ENCODE measurements around the gene PCDHGA4. TPM values are rescaled to one million over a fixed set of nuclear protein-coding genes. Genes with fewer than 3 reads are reported as not detected.

The PCDHGA4 gene
- total RNA-seq, 1 experiment from 2014 or later = 0.07 TPM

DNA sequence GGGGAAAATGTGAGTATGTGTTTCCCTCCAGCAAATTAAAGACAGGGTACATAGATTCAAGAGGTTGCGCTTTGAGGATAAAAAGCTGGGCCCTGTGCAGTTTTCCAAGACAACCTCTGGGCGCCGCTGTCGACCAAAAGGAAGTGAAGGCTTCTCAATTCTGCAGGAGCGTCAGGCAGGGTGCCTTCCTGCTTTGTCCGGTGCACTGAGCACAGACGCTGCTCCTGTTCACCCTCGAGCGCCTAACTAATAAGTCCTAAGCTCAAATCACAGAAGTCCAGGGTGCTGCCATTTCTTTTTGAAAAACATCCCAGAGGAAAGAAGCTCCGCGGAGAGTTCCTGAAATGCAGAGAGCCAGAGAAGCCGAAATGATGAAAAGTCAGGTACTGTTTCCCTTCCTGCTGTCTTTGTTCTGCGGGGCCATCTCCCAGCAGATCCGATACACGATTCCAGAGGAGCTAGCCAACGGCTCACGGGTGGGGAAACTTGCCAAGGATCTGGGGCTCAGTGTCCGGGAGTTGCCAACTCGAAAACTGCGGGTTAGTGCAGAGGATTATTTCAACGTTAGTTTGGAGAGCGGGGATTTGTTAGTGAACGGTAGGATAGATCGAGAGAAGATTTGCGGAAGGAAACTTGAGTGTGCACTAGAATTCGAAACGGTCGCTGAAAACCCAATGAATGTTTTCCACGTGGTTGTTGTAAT, 4.8 kb upstream of the PCDHGA4 start, which contains the start of gene PCDHGB1:
Gene PCDHGB1, plus strand, starts transcription at position 183 of the 703 bp plus-strand sequence. Its CDS starts 162 bp downstream, at position 345.
- CTCF ChIA-PET = interaction anchor here (0.8 kb wide), 1 partner anchor 158 kb away, joined by 3 read pairs; the partner anchor contains the start of gene PCDHB10
- DNase-seq = no peak
- Mint-ChIP-seq H3K4me3 (ENCODE audit: low read depth, unreplicated experiment) (no peak within 1 kb of the TSS), H3K36me3 (ENCODE audit: insufficient read depth, unreplicated experiment) (peaks cover 5% of the 10 kb centered on the region), H3K27me3 (ENCODE audit: unreplicated experiment) (no peaks in the 10 kb centered on the region), H3K27ac (ENCODE audit: unreplicated experiment) (no peak within 1 kb of the TSS), H3K4me1 (ENCODE audit: low read depth, unreplicated experiment) (no peaks in the 10 kb centered on the region), H3K9me3 (ENCODE audit: low read depth, unreplicated experiment) (peaks cover 16% of the 10 kb centered on the region)
- BruUV-seq (replicated peaks) = no TSS peak
- intact Hi-C loops (cut with micrococcal nuclease; ENCODE audit: unreplicated experiment) = no loop called here
- TF ChIP-seq, protein P1, sequence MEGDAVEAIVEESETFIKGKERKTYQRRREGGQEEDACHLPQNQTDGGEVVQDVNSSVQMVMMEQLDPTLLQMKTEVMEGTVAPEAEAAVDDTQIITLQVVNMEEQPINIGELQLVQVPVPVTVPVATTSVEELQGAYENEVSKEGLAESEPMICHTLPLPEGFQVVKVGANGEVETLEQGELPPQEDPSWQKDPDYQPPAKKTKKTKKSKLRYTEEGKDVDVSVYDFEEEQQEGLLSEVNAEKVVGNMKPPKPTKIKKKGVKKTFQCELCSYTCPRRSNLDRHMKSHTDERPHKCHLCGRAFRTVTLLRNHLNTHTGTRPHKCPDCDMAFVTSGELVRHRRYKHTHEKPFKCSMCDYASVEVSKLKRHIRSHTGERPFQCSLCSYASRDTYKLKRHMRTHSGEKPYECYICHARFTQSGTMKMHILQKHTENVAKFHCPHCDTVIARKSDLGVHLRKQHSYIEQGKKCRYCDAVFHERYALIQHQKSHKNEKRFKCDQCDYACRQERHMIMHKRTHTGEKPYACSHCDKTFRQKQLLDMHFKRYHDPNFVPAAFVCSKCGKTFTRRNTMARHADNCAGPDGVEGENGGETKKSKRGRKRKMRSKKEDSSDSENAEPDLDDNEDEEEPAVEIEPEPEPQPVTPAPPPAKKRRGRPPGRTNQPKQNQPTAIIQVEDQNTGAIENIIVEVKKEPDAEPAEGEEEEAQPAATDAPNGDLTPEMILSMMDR (IDR thresholded peaks at IDR 0.05; ENCODE audit: unreplicated experiment) = no peak

DNA sequence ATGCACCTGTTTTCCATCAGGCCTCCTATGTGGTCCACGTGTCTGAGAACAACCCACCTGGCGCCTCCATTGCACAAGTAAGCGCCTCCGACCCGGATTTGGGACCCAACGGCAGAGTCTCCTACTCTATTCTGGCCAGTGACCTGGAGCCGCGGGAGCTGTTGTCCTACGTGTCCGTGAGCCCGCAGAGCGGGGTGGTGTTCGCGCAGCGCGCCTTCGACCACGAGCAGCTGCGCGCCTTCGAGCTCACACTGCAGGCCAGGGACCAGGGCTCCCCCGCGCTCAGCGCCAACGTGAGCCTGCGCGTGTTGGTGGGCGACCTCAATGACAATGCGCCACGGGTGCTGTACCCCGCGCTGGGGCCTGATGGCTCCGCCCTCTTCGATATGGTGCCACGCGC, 3.2 kb upstream of the PCDHGA4 start:
- intact Hi-C loops (cut with micrococcal nuclease; ENCODE audit: unreplicated experiment) = no loop called here
- TF ChIP-seq, protein P1 (IDR thresholded peaks at IDR 0.05; ENCODE audit: unreplicated experiment) = no peak

DNA sequence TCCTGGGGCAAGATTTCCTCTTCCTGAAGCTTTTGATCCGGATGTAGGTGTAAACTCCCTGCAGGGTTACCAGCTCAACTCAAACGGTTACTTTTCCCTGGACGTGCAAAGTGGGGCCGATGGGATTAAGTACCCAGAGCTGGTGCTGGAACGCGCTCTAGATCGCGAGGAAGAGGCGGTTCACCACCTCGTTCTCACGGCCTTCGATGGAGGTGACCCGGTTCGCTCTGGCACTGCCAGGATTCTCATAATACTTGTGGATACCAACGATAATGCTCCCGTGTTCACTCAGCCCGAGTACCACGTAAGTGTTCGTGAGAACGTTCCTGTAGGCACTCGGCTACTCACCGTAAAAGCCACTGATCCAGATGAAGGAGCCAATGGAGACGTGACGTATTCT, 820 bp downstream of the PCDHGA4 start:
- intact Hi-C loops (cut with micrococcal nuclease; ENCODE audit: unreplicated experiment) = no loop called here
- H3K27ac Mint-ChIP-seq (ENCODE audit: unreplicated experiment) = no peak overlapping the region
- H3K4me3 Mint-ChIP-seq (ENCODE audit: low read depth, unreplicated experiment) = no peak overlapping the region
- DNase-seq = no peak
- H3K9me3 Mint-ChIP-seq (ENCODE audit: low read depth, unreplicated experiment) = peaks cover 18% of the 10 kb centered on the region
- CTCF ChIA-PET = interaction anchor here (0.5 kb wide), 1 partner anchor 54 kb away, joined by 3 read pairs; no protein-coding TSS in a partner anchor
- no TSS peak for BruUV-seq (replicated peaks)
- H3K36me3 Mint-ChIP-seq (ENCODE audit: insufficient read depth, unreplicated experiment) = no peaks in the 10 kb centered on the region
- TF ChIP-seq, protein P1 (IDR thresholded peaks at IDR 0.05; ENCODE audit: unreplicated experiment) = no peak
- no peaks in the 10 kb centered on the region for H3K27me3 Mint-ChIP-seq (ENCODE audit: unreplicated experiment)
- no peaks in the 10 kb centered on the region for H3K4me1 Mint-ChIP-seq (ENCODE audit: low read depth, unreplicated experiment)

More for the DNA sequence above, 3.2 kb upstream of the PCDHGA4 start:
- peaks cover 14% of the 10 kb centered on the region for H3K9me3 Mint-ChIP-seq (ENCODE audit: low read depth, unreplicated experiment)
- BruUV-seq (replicated peaks) = no TSS peak
- CTCF ChIA-PET = no interaction called here
- H3K36me3 Mint-ChIP-seq (ENCODE audit: insufficient read depth, unreplicated experiment) = peaks cover 5% of the 10 kb centered on the region
- no peaks in the 10 kb centered on the region for H3K4me1 Mint-ChIP-seq (ENCODE audit: low read depth, unreplicated experiment)
- no peak overlapping the region for H3K27ac Mint-ChIP-seq (ENCODE audit: unreplicated experiment)
- no peak overlapping the region for H3K4me3 Mint-ChIP-seq (ENCODE audit: low read depth, unreplicated experiment)
- no peaks in the 10 kb centered on the region for H3K27me3 Mint-ChIP-seq (ENCODE audit: unreplicated experiment)
- no peak for DNase-seq

DNA sequence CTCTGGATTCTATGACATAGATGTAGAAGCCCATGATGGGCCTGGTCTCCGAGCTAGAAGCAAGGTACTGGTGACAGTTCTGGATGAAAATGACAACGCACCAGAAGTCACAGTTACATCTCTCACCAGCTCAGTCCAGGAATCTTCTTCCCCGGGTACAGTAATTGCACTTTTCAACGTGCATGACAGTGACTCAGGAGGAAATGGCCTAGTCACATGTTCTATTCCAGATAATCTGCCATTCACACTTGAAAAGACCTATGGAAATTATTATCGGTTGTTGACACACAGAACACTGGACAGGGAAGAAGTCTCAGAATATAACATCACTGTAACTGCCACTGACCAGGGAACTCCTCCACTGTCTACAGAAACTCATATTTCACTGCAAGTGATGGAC, 1.3 kb downstream of the PCDHGA4 start:
- intact Hi-C loops (cut with micrococcal nuclease; ENCODE audit: unreplicated experiment) = no loop called here
- Mint-ChIP-seq H3K36me3 (ENCODE audit: insufficient read depth, unreplicated experiment) (no peaks in the 10 kb centered on the region), H3K27me3 (ENCODE audit: unreplicated experiment) (no peaks in the 10 kb centered on the region), H3K27ac (ENCODE audit: unreplicated experiment) (no peak overlapping the region), H3K4me1 (ENCODE audit: low read depth, unreplicated experiment) (no peaks in the 10 kb centered on the region), H3K4me3 (ENCODE audit: low read depth, unreplicated experiment) (no peak overlapping the region), H3K9me3 (ENCODE audit: low read depth, unreplicated experiment) (peaks cover 19% of the 10 kb centered on the region)
- no TSS peak for BruUV-seq (replicated peaks)
- TF ChIP-seq, protein P1 (IDR thresholded peaks at IDR 0.05; ENCODE audit: unreplicated experiment) = no peak
- no peak for DNase-seq
- CTCF ChIA-PET = no interaction called here
